IMR-90 (cell line): Measurements from ENCODE around the gene NXPE4. TPM values are rescaled to one million over a fixed set of nuclear protein-coding genes. Genes with fewer than 3 reads are reported as not detected.

Source experiments
- ATAC-seq: fragments of 200-7000 bp; cut with Tn5 transposase; 2 replicates; pipeline ENCODE4 v1.9.1; 2020; ENCODE audit warnings: low read depth, mild to moderate bottlenecking, moderate library complexity
- BruUV-seq: library from RNA; stranded (reverse); fragments of 400-500 nt; replicated peaks from 2 replicates; lab custom pipeline; 2021; lab: Mats Ljungman, UMichigan
- CTCF ChIA-PET: fragments of 300-600 bp; formaldehyde crosslinking; extraction: SDS; loops from one replicate; lab custom pipeline; 2021; ENCODE audit warnings: antibody characterized with exemption; lab: Yijun Ruan, JAX
- POLR2A ChIA-PET: fragments of 300-600 bp; sonication (Branson Sonifier 250); formaldehyde crosslinking; loops from one replicate; lab custom pipeline; 2022; ENCODE audit warnings: antibody characterized with exemption; ENCODE audit not compliant: unreplicated experiment; lab: Charles Lee
- DNase-seq: peaks from one replicate; pipeline ENCODE4 v3.0.0; 2013
- H2AFZ ChIP-seq: replicated peaks from 2 replicates; pipeline ENCODE3; 2013; ENCODE audit warnings: low read length, mild to moderate bottlenecking; ENCODE audit not compliant: poor library complexity
- H2AK5ac ChIP-seq: 2 replicates; pipeline ENCODE4 v1.6.1; 2013; ENCODE audit warnings: low read depth, low read length, inconsistent platforms
- H2AK9ac ChIP-seq: replicated peaks from 2 replicates; pipeline ENCODE3; 2013; ENCODE audit warnings: mild to moderate bottlenecking, low read depth, low read length, moderate library complexity; ENCODE audit not compliant: poor library complexity
- H2BK120ac ChIP-seq: 2 replicates; pipeline ENCODE4 v1.6.1; 2013; ENCODE audit warnings: low read depth, low read length, inconsistent platforms
- H2BK15ac ChIP-seq: 3 replicates; pipeline ENCODE4 v1.6.1; 2013; ENCODE audit warnings: low read depth, low read length, inconsistent platforms
- H2BK20ac ChIP-seq: 2 replicates; pipeline ENCODE4 v1.6.1; 2013; ENCODE audit warnings: low read depth, mild to moderate bottlenecking, inconsistent platforms, low read length, moderate library complexity
- H2BK5ac ChIP-seq: 2 replicates; pipeline ENCODE4 v1.6.1; 2013; ENCODE audit warnings: mild to moderate bottlenecking, low read depth, low read length, inconsistent platforms; ENCODE audit not compliant: poor library complexity, severe bottlenecking
- H3K14ac ChIP-seq: replicated peaks from 2 replicates; pipeline ENCODE4 v1.6.1; 2013; ENCODE audit warnings: low read depth, low read length, inconsistent platforms
- H3K18ac ChIP-seq: 2 replicates; pipeline ENCODE4 v1.6.1; 2013; ENCODE audit warnings: low read depth, low read length, control low read depth
- H3K23ac ChIP-seq: 2 replicates; pipeline ENCODE4 v1.6.1; 2013; ENCODE audit warnings: low read depth, low read length, inconsistent platforms
- H3K27ac ChIP-seq: 2 replicates; pipeline ENCODE4 v1.5.1; 2013; ENCODE audit warnings: mild to moderate bottlenecking, control low read depth, low read length; ENCODE audit not compliant: insufficient read depth
- H3K27me3 ChIP-seq: 2 replicates; pipeline ENCODE4 v1.6.1; 2013; ENCODE audit warnings: low read length; ENCODE audit not compliant: control insufficient read depth, insufficient read depth
- H3K36me3 ChIP-seq: 2 replicates; pipeline ENCODE4 v1.6.1; 2013; ENCODE audit warnings: low read length, mixed read lengths; ENCODE audit not compliant: control insufficient read depth, insufficient read depth
- H3K4ac ChIP-seq: 2 replicates; pipeline ENCODE4 v1.6.1; 2013; ENCODE audit warnings: low read depth, low read length, inconsistent platforms
- H3K4me1 ChIP-seq: 2 replicates; pipeline ENCODE4 v1.6.1; 2013; ENCODE audit warnings: low read length, mixed read lengths; ENCODE audit not compliant: control insufficient read depth, insufficient read depth
- H3K4me2 ChIP-seq: 2 replicates; pipeline ENCODE4 v1.6.1; 2013; ENCODE audit warnings: low read depth, mild to moderate bottlenecking, control low read depth, low read length, moderate library complexity
- H3K4me3 ChIP-seq: 2 replicates; pipeline ENCODE4 v1.5.1; 2013; ENCODE audit warnings: low read depth, mild to moderate bottlenecking, control low read depth, low read length, moderate library complexity; ENCODE audit not compliant: insufficient read depth
- H3K56ac ChIP-seq: 2 replicates; pipeline ENCODE4 v1.6.1; 2013; ENCODE audit warnings: low read length, inconsistent platforms; ENCODE audit not compliant: insufficient read depth; ENCODE audit errors: extremely low read depth
- H3K79me1 ChIP-seq, 2 experiments: 2 replicates each; pipeline ENCODE4 v1.6.1; 2013; ENCODE audit warnings: low read length in 2 of 2, inconsistent platforms in 1 of 2, low read depth in 1 of 2
- H3K9ac ChIP-seq: 2 replicates; pipeline ENCODE4 v1.6.1; 2013; ENCODE audit warnings: low read depth, low read length, control low read depth
- H3K9me1 ChIP-seq: 2 replicates; pipeline ENCODE4 v1.6.1; 2013; ENCODE audit warnings: low read length, inconsistent platforms; ENCODE audit not compliant: insufficient read depth
- H3K9me3 ChIP-seq: 2 replicates; pipeline ENCODE4 v1.6.1; 2013; ENCODE audit warnings: low read length; ENCODE audit not compliant: control insufficient read depth, insufficient read depth
- H4K20me1 ChIP-seq: 2 replicates; pipeline ENCODE4 v1.6.1; 2013; ENCODE audit warnings: low read length, inconsistent platforms; ENCODE audit not compliant: insufficient read depth
- H4K5ac ChIP-seq: 2 replicates; pipeline ENCODE4 v1.6.1; 2013; ENCODE audit warnings: mild to moderate bottlenecking, low read depth, low read length, control low read depth
- H4K8ac ChIP-seq, 2 experiments: 2 replicates each; pipeline ENCODE4 v1.6.1; 2013; ENCODE audit warnings: low read depth in 2 of 2, low read length in 2 of 2, control low read depth in 1 of 2, inconsistent platforms in 1 of 2
- H4K91ac ChIP-seq: 2 replicates; pipeline ENCODE4 v1.6.1; 2013; ENCODE audit warnings: low read depth, low read length, inconsistent platforms; ENCODE audit not compliant: insufficient read depth
- BHLHE40 ChIP-seq: fragments of 150-350 bp; IDR thresholded peaks from 2 replicates; pipeline ENCODE4 v1.6.1; 2016; ENCODE audit warnings: mild to moderate bottlenecking, low read depth, low read length
- CEBPB ChIP-seq: IDR thresholded peaks from 2 replicates; pipeline ENCODE4 v1.6.1; 2012; ENCODE audit warnings: low read depth, low read length, improper control_type of control experiment
- ELK1 ChIP-seq: fragments of 150-350 bp; IDR thresholded peaks from 2 replicates; pipeline ENCODE4 v1.6.1; 2016; ENCODE audit warnings: low read depth, mild to moderate bottlenecking, low read length, moderate library complexity, borderline replicate concordance
- FOS ChIP-seq: fragments of 150-350 bp; IDR thresholded peaks from 2 replicates; pipeline ENCODE4 v1.6.1; 2016; ENCODE audit warnings: low read depth, low read length
- MAFK ChIP-seq: IDR thresholded peaks from 2 replicates; pipeline ENCODE4 v1.6.1; 2012; ENCODE audit warnings: low read depth, low read length, improper control_type of control experiment
- MAZ ChIP-seq: IDR thresholded peaks from 2 replicates; pipeline ENCODE4 v1.6.1; 2012; ENCODE audit warnings: low read depth, mild to moderate bottlenecking, low read length, improper control_type of control experiment, moderate library complexity, borderline replicate concordance
- MXI1 ChIP-seq: IDR thresholded peaks from 2 replicates; pipeline ENCODE4 v1.6.1; 2012; ENCODE audit warnings: low read depth, mild to moderate bottlenecking, low read length, moderate library complexity, borderline replicate concordance
- RAD21 ChIP-seq: IDR thresholded peaks from 2 replicates; pipeline ENCODE4 v1.6.1; 2012; ENCODE audit warnings: low read length, improper control_type of control experiment
- RFX5 ChIP-seq: IDR thresholded peaks from 2 replicates; pipeline ENCODE4 v1.8.0; 2012; ENCODE audit warnings: low read depth, mild to moderate bottlenecking, low read length, moderate library complexity
- SMC3 ChIP-seq: fragments of 150-350 bp; IDR thresholded peaks from 2 replicates; pipeline ENCODE4 v1.6.1; 2016; ENCODE audit warnings: low read depth, mild to moderate bottlenecking, antibody characterized with exemption, low read length, moderate library complexity
- USF2 ChIP-seq: fragments of 150-350 bp; IDR thresholded peaks from 2 replicates; pipeline ENCODE4 v1.6.1; 2017; ENCODE audit warnings: mild to moderate bottlenecking, antibody characterized with exemption, low read length, low read depth
- WGBS, 2 experiments: methylation state at CpG; one replicate each; pipeline versions ENCODE4 v1.1.5 to v1.1.7; 2013; ENCODE audit warnings: missing lambda C conversion rate in 2 of 2; ENCODE audit not compliant: insufficient read length in 1 of 2; ENCODE audit errors: extremely low coverage in 2 of 2; 5-methylcytosine and 5-hydroxymethylcytosine counted together
- dilution Hi-C: fragments of 300-500 bp; cut with HindIII; formaldehyde crosslinking; loops from one replicate; pipeline ENCODE4 v1.14.3; 2018; ENCODE audit warnings: low sequenced_read_pairs; ENCODE audit not compliant: unreplicated experiment
- in situ Hi-C: fragments of 300-500 bp; cut with MboI; formaldehyde crosslinking; loops from 3 replicates; pipeline ENCODE4 v1.14.3; 2019; ENCODE audit warnings: low sequenced_read_pairs, inconsistent platforms, mixed read lengths
- intact Hi-C: fragments of 100-400 bp; cut with micrococcal nuclease; formaldehyde crosslinking; loops from 2 replicates; pipeline ENCODE4 v1.10.0; 2022
- polyA plus RNA-seq, 3 experiments: library from polyadenylated mRNA; depleted of rRNA; stranded (reverse); fragments of >200 nt; gene quantifications; 2 replicates each; pipeline ENCODE4 v1.2.3, GENCODE V29; 2012; ENCODE audit warnings: low replicate concordance in 1 of 3
- total RNA-seq: library from RNA; depleted of rRNA; stranded (reverse); fragments of >200 nt; gene quantifications from 2 replicates; pipeline ENCODE4 v1.2.3, GENCODE V29; 2012

NXPE4 gene
- total and polyA plus RNA-seq, 2 of the 4 experiments (the other 2 are of a cell fraction), result not detected

- ATAC-seq (no peak), DNase-seq (no peak)
- H4K20me1 ChIP-seq, result no peaks in the 10 kb centered on the region
- no peak overlapping the region for H2BK5ac ChIP-seq
- no peaks in the 10 kb centered on the region for H3K9me1 ChIP-seq
- intact Hi-C loops (loop anchor here (2.0 kb wide), 1 partner anchor 247 kb away; no protein-coding TSS in a partner anchor), dilution Hi-C loops (no loop called here), in situ Hi-C loops (loop anchor here (10.0 to 25.0 kb wide), 2 partner anchors 243 to 575 kb away; no protein-coding TSS in a partner anchor)
- H4K5ac ChIP-seq, result no peak overlapping the region
- BruUV-seq, result no TSS peak
- H4K91ac ChIP-seq, result no peak overlapping the region
- no peaks in the 10 kb centered on the region for H3K36me3 ChIP-seq
- H3K14ac ChIP-seq, result no peak overlapping the region
- TF ChIP-seq SMC3 (no peak), MAZ (no peak), FOS (no peak), CEBPB (no peak), ELK1 (no peak), USF2 (no peak), MAFK (no peak), RAD21 (no peak), BHLHE40 (no peak), MXI1 (no peak), RFX5 (no peak)
- ChIA-PET POLR2A (no interaction called here), CTCF (no interaction called here)
- H2BK20ac ChIP-seq, result no peak overlapping the region
- H3K56ac ChIP-seq, result no peak overlapping the region
- no peaks in the 10 kb centered on the region for H3K4me1 ChIP-seq
- no peak overlapping the region for H3K23ac ChIP-seq
- no peak overlapping the region for H4K8ac ChIP-seq
- no peaks in the 10 kb centered on the region for H3K27me3 ChIP-seq
- H2BK120ac ChIP-seq, result no peak overlapping the region
- H3K27ac ChIP-seq, result no peak overlapping the region
- no peak overlapping the region for H2AK9ac ChIP-seq
- H3K4ac ChIP-seq, result no peak overlapping the region
- H3K4me2 ChIP-seq, result no peak overlapping the region
- no peak overlapping the region for H3K18ac ChIP-seq
- H3K9ac ChIP-seq, result no peak overlapping the region
- H2AK5ac ChIP-seq, result no peak overlapping the region
- no peak overlapping the region for H2AFZ ChIP-seq
- no peak overlapping the region for H3K4me3 ChIP-seq
- peaks cover 4% of the 10 kb centered on the region for H3K9me3 ChIP-seq
- H2BK15ac ChIP-seq, result no peak overlapping the region
- no CpG with 5 or more reads among the region's 3 CpGs for WGBS, 2 experiments
- H3K79me1 ChIP-seq, result no peaks in the 10 kb centered on the region
Observed at GRCh38 chr11:114587398-114587953, 8.1 kb downstream of the NXPE4 start.
